Measurements from ENCODE around the gene PRSS3.

DNA sequence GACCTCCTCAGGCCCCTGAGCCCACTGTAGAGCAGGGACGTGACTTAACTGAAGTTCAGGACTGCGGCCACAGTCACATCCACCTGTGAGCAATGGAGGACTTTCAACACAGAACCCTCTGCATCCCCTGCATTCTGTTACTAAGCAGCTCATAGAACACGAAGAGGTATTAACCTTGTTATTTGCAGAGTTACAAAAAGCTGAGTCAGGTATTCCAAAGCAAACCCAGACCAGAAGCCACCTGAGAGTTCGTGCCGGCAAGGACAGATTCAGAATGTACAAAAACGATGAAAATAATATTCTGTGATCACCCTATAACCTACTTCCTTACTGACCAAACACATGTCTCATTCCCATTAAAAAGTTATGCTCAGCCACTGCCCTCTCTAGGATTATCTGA, 33.0 kb upstream of the PRSS3 start:
- no peak for TF ChIP-seq CTCF (IDR thresholded peaks at IDR 0.05 in 2 of 3, conservative IDR thresholded peaks at IDR 0.05 in 1 of 3; ENCODE audit: borderline replicate concordance in 1 of 3, insufficient read depth in 1 of 3, low read depth in 2 of 3, low read length in 2 of 3)
- no peak for TF ChIP-seq EZH2 (IDR thresholded peaks at IDR 0.05)
- no peak for TF ChIP-seq SRF (IDR thresholded peaks at IDR 0.05; ENCODE audit: low read depth)
- no peak for TF ChIP-seq POLR2A (IDR thresholded peaks at IDR 0.05; ENCODE audit: borderline replicate concordance, extremely low read depth, insufficient read depth, insufficient read length)
